Hematopoietic multipotent progenitor cell treated with erythropoietin and hydrocortisone succinate and interleukin-3 and kit ligand, for 8 days (in vitro differentiated cells): ENCODE data around the gene MAN2A1.

Experiments used
- DNase-seq: peaks from one replicate; pipeline ENCODE4 v3.0.0-alpha.2; 2015

The MAN2A1 gene

GRCh38 chr5:109709225-109709624 is 19.5 kb downstream of the MAN2A1 start:
- DNase-seq: no peak

DNA sequence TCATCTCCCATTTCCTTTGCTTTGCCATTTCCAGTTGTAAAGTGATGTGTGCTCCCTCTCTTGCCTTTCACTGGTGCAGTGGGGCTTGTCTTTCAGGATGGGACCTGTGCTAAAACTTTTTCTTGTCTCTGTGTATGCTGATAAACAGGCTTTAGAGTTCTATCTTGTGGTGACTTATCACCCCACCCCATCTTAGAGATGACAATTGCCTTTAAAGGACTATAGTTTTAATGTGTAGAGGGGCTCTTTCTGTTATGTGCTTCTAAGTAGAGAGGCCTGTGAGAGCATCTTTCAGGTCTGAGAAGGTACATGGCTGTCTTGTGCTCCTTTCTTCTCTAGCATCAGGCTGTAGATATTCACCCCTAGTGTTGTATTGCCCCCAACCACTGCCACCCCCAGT is 21.9 kb downstream of the MAN2A1 start:
- DNase-seq: peak; percentile 53

GRCh38 chr5:109713453-109713852 is 23.7 kb downstream of the MAN2A1 start:
- no peak for DNase-seq

DNA sequence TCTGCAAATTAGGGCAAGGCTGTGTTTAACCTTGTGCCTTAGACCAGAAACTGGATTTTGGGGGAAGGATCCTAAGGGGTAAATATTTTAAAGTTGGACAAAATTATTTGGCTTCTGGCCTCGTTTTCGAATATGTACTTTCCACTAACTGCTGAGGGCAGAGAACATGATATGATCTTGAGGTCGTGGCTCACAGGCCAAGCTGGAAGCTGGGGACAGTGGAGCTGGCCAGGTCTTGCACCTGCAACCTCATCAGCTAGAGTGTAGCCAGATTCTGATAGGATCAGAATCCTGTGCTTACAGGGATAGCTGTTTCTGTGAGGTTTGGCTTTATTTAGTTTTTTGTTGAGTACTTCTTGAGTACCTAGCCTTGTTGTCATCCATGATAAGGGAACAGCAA is 24.9 kb downstream of the MAN2A1 start:
- peak; percentile 42 for DNase-seq

DNA sequence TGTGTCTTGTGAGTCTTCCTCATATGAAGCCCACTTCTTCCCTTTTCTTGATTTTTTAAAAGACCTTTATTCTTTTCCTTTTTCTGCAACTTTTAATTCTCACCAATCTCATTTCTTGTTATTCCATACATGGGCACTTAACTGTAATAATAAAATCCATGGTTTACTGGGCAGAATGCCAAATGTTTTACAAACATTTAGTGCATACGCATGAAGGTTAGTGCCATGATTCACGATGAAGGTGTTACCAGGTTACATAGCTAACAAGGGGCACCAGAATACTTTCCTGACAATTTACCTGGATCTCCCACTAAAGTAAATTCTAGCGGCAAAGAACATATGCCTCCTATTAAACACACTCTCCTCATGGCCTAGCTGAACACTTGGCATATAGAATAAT is 28.5 kb downstream of the MAN2A1 start:
- no peak for DNase-seq

DNA sequence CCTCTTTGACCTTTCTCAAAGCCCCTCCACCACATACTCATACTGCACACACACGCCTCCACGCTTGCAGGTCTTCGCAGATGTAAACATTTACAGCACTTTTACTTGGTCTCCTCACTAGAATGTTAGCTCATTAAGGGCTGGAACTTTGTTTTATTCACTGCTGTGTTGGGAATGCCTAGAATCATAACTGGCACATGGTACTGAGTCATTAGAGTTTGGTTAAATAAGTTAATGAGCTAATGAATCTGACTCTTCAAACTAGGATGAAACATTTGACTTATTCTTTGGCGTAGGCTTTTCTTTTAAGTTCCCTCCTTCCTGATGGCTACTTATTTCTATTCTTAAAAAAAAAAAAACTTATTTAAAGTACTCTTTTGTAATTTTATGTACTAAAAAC is 28.9 kb downstream of the MAN2A1 start:
- no peak for DNase-seq

DNA sequence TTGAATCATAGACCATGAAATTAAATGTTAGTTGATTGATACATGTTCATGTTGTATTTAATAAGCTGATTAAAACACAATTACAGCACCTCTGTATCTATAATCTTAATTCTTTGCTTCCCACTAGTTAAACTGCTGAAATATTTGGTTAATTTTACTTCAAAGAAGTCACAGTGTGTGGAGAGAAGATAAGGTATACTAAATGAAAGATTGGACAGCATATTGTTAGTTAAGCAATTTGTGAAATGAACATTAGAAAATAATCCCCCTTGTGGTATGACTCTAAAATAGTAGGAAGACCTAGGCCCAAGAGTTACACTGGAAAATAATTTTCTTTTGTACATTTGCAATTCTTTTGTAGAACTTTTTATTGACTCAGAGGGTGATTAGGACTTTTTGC is 30.3 kb downstream of the MAN2A1 start:
- DNase-seq: peak; percentile 83

DNA sequence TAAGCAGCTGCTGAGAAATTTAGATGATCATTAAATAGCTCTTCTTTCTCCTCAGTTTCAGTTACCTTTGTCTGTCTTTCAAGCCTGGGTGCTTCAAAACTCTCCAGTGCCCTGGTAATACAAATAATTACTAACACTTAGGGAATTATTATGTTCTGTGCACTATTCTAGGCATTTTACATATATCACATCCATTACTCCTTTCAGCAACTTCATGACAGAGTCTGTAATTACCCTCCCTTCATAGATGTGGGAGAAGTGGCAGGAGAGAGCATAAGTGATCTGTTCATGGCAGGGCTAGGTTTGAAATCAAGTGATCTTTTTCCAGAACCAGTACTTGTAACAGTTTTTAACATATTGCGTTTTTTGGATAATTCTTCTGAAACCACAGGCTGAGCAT is 32.0 kb downstream of the MAN2A1 start:
- DNase-seq: no peak

DNA sequence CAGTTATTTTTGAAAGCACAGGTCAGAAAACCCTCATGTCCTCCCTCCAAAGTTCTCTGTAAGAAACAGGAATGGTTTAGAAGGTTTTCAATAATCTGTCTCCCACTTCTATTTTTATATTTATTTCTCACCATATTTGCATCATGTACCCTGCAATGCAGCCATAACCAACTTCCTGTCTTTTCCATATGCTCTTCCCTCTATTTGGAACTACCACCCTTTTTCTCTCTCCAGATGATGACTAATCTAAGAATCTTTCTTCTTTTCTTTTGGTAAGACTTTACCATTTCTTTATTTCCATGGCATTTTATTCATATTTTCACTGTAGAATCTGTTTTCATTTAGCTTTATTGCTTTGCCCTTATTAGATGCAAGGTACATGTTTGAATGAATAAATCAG is 33.9 kb downstream of the MAN2A1 start:
- no peak for DNase-seq

DNA sequence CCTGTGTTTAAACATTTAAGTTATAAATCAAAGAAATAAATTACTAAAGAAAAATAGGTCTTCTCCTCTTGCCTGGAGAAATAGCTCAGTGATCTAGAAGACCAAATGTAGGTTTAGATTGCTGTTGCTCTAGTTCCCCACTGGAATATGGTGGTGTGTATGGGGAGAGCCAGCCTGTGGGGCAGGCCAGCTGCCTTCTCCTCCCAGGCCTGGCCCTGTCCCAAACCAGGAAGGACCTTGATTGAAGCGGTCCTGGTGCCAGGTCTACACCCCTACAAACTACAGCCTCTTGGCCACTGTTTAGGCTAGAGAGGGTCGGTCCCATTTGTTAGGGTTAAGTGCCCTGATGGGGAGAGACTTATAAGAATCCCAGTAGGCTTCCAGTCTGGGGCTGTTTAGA is 35.4 kb downstream of the MAN2A1 start:
- no peak for DNase-seq

DNA sequence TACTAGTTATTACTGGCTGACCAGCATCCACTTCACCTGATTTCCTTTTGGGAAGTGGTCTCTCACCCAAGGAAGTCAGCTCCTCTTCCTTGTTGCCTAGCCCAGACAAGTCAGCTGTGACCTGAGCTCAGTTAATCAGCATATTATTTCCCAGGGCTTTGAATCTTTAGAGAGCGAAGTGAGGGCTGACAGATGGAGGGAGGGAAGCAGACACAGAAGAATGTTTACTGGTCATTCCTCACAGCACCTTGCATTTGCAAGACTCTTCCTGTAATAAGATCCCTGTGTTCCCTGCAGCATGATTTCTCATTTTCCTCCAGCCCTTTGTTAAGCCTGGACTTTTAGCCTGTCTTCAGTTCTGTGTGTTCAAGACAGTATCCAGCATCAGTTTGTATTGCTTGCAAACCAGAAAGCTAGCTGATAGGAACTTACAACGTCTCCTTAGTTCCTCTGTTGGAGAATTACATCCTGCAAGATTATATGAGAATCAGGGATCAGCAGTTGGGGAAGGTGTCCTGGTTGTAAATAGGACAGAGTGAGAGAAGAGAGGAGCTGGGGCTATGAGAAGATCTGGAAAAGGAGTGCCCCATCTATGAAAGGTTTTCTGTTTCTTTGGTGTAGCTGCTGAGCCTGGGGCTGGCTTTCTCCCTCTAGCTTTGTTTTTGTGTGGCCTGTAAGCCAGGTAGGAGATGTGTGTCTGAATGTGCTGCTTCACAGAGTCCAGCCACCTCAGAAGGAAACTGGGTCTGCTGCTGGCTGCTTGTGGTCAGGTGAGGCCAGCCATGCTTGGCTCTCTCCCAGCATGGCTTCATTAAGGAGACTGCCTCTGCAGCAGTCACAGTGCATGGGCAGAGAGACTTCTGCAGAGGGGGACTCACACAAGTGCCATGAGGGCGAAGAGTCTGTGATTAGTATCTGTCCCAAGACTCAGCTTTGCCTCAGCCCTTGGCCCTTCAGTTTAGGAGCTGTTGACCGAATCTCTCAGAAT is 50.3 kb downstream of the MAN2A1 start:
- no peak for DNase-seq

DNA sequence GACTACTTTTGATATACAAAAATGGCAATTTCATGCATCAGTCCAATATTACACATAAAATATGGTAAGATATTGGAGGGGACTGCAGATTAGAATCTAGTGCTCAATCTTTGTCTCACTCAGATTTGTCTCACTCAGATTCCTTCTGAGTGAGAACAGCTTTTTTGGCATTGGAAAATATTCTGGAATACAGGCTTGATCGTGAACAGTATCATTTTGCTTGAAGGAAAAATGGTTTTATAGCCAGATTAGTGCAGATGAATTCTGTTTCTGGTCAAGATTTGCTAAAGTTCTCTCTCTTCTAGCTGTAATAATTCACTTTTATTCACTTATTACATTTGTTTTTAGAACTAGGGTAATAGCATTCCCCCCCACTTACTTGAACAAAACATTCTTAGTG is 51.2 kb downstream of the MAN2A1 start:
- no peak for DNase-seq

- DNase-seq: no peak
These were observed 51.7 kb downstream of the MAN2A1 start for GRCh38 chr5:109741390-109741789.

DNA sequence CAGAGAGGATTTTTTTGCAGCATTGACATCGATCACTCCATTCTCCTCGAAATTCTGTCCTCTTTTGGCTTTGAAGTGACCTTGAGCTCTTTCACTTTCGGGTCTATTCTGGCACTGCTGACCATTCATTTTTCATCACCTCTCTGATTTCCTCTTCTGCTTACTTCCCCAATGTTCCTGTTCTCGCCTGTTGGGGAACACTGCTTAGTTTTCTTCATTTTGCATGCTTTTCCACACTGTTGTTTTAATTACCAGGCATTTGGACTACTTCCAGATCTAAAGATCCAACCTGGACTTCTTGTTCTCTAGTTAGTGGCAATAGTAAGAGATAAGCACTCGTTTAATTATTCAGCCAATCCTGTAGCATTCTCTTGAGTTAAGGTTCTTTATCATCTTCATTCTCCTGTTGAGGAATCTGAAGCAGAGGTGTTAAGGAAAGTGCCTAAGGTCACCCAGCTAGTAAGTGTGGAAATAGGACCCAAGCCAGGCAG is 53.4 kb downstream of the MAN2A1 start:
- DNase-seq: peak; percentile 85

DNA sequence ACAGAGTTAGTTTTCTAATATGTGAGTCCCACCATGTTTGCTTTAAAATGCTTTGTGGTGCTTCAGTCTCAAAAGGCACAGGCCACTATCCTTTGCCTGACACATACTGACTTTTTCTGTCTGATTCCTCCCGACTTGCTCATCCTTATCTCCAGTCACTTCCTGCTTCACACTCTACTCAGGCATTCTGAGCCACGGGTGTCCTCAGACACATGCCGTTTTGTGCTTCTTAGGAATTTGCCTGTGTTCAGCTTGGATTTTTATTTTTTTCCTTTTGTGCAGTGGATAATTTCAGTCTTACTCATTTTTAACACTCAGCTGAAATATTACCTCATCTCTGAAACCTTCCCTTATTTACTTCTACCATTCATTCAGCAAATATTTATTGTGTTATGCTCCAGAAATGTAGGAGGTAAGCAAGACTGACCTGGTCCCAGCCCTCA is 54.1 kb downstream of the MAN2A1 start:
- DNase-seq: peak; percentile 50

DNA sequence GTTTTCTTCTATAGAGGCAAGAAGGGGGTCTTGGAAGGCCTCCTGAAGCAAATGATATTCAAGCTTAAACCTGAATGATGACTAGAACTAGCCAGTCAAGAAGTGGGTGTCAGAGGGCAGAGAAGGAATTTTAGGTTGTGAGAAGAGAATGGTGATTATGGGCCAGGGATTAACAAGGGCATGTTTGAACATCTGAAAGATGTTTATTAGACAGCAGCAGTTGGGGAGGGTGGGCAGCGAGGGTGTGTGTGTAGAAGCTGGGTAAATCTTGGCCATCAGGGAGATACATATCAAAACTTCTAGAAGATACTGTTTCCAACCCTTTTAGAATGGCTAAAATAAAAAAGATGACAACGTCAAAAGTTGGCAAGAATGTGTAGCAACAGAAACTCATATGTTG is 54.5 kb downstream of the MAN2A1 start:
- no peak for DNase-seq

GRCh38 chr5:109748546-109748945 is 58.8 kb downstream of the MAN2A1 start:
- DNase-seq: no peak

DNA sequence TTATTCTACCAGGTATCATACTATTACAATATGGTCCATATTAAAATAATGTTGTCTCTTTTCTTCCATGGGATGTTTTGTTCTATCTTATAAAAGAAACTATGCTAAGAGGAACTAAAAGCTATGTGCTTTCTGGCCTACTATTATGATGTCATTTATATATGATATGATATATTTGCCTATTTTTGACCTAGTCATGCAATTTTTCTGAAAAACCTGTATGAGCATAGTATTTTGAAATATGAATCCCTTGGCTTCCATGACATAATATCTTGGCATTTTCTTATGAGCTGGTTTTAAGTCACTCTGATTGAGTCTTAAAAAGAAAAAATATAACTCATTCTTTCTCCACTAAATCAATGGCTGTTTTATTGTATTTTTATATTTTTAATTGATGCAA is 60.7 kb downstream of the MAN2A1 start:
- DNase-seq: no peak

DNA sequence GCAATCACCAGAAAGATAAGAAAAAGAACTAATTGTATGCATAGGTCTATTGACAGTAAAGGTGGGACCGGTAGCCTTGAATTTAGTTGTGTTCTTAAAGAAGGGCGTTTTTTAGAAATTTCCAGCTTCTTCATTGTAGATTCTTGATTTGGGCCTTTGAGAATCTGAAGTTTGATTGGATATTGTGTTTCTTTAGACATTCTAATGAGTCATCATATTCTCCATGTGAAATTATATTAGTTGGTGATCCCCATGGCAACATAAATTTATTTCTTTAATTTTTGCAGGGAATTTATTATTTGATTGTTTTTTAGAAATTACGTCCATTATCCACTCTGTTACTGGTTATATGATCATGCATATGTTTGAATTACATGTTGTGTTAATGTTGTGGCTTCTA is 63.6 kb downstream of the MAN2A1 start:
- DNase-seq: no peak

- DNase-seq: no peak
These were observed 64.6 kb downstream of the MAN2A1 start for GRCh38 chr5:109754319-109754718.

GRCh38 chr5:109755761-109756160 is 66.0 kb downstream of the MAN2A1 start:
- DNase-seq: no peak

GRCh38 chr5:109756543-109757185 is 66.9 kb downstream of the MAN2A1 start:
- no peak for DNase-seq

GRCh38 chr5:109757490-109757889 is 67.8 kb downstream of the MAN2A1 start:
- no peak for DNase-seq

DNA sequence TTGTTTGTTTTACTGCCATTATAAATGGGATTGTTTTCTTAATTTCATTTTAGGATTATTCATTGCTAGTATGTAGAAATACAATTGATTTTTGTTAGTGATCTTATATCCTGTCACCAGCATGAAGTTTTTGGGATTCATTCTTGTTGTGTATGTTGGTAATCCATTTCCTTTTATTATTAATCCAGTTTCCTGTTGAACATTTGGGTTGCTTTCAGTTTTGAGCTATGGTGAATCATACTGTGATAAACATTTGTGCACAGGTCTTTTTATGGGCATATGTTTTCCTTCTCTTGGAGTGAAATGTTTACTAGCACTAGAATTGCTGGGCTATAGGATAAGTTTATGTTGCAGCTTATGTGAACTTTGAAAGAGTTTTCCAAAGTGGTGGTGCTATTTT is 69.6 kb downstream of the MAN2A1 start:
- DNase-seq: no peak
